GM18868 (cell line): Measurements from ENCODE around the gene PRXL2C.
A peak's percentile ranks its signal among the peaks of the same experiment; 100 is the strongest.
"Not testable (repeated sequence)": the region's sequence is repeated elsewhere in the genome, so short reads cannot be mapped to it uniquely, and the experiment has no call there.

Experiments used
- ATAC-seq: cut with Tn5 transposase; IDR thresholded peaks from one replicate; pipeline ENCODE4 v1.9.1; 2021; ENCODE audit warnings: mild to moderate bottlenecking, moderate library complexity; ENCODE audit not compliant: unreplicated experiment

Gene PRXL2C

DNA sequence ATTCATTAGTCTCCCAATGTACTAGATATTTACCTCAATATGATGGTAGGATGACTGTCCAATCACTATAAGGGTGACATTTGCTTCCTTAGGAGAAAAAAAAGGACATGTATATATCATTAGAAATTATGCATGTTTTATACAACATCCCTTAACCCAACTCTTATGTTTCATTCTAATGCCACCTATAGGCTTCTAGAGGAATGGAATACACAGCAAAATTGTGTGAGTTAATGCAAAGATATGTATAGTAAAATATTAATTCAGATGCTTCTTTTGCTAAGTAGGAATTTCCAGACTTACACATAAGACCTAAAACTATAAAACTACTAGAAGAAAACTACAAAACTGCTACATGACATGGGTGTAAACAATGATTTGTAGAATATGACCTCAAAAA lies 3.5 kb downstream of the PRXL2C start:
- no peak for ATAC-seq

- ATAC-seq, result no peak
These were observed 5.3 kb downstream of the PRXL2C start for GRCh38 chr9:96649620-96650324.

GRCh38 chr9:96646081-96646991 lies 8.8 kb downstream of the PRXL2C start:
- ATAC-seq, result no peak

DNA sequence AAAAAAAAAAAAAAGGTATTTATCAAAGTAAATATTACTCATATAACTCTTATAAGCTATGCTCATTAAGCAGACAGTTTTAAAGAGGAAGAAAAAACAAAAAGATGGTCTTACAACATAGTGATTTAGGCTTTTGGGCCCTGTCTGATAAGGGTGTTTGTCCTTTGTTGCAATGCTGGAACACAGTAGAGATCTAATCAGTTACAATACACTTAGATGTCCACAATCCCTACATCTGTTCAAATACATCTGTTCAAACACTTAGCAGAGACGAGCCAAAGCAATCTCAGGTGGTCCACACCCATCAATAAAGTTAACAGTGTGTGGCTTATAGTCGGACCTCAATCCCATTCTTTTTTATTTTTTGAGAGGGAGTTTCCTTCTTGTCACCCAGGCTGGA lies 11.0 kb downstream of the PRXL2C start:
- ATAC-seq, result no peak

DNA sequence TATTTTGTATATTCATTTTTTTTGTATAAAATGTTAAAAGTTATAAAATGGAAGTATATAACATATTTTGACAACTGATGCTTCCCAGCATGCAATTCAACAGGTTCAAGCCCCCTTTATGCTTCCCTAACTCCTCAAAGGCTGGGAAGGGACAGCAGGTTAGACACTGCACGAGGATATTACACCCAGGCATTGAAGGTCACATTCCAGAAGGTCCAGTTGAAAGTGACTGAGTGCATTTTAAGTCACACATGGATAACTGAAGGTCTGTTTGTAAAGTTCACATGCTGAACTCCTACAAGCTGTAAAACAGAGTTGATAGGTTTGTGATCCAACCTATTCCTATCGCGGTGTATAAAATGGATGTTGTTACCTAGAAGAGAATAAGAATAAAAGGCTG lies 13.6 kb downstream of the PRXL2C start:
- no peak for ATAC-seq

DNA sequence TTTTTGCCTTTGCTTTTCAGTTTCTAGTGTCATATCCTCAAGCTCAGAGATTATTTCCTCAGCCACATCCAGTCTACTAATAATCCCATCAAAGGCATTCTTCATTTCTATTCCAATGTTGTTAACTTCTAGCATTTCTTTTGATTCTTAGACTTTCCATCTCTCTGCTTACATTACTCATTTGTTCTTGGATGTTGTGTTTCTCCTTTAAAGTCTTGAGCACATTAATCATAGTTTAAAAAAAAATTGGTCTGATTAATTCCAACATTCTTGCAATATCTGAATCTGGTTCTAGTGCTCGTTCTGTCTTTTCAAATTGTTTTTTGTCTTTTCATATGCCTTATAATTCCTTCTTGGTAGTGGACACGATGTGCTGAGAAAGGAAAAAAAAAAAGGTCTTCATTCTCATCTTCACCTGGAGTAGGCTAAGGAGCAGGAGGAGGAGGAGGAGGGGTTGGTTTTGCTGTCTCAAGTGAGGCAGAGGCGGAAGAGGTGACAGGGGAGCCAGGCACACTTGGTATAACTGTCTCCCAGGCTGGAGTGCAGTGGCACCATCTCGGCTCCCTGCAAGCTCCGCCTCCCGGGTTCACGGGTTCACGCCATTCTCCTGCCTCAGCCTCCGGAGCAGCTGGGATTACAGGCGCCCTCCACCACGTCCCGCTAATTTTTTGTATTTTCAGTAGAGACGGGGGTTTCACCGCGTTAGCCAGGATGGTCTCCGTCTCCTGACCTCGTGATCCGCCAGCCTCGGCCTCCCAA lies 16.3 kb downstream of the PRXL2C start:
- no peak for ATAC-seq

DNA sequence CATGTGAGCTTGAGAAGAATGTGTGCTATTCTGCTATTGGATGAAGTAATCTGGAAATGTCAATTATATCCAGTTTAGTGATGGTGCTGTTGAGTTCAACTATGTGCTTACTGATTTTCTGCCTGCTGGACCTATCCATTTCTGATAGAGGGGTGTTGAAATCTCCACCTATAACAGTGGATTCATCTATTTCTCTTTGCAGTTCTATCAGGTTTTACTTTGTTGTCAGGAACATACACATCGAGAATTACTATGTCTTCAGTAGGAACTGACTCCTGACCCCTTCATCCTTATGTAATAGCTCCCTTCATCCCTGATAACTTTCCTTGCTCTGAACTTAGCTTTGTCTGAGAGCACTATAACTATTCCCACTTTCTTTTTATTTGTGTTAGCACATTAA lies 18.7 kb downstream of the PRXL2C start:
- no peak for ATAC-seq

DNA sequence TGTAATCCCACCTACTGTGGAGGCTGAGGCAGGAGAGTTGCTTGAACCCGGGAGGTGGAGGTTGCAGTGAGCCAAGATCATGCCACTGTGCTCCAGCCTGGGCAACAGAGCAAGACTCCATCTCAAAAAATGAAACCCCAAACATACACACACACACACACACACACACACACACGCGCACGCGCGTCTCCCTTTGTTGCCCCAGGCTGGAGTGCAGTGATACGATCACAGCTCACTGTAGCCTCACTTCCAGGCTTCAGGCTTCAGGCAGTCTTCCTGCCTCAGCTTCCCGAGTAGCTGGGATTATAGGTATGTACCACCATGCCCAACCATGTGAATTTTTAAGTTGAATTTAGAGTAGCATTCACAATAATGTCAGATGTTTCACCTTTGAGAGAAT lies 21.5 kb downstream of the PRXL2C start:
- ATAC-seq, result not testable (repeated sequence)

- no peak for ATAC-seq
These were observed 28.2 kb downstream of the PRXL2C start for GRCh38 chr9:96626912-96627311.

DNA sequence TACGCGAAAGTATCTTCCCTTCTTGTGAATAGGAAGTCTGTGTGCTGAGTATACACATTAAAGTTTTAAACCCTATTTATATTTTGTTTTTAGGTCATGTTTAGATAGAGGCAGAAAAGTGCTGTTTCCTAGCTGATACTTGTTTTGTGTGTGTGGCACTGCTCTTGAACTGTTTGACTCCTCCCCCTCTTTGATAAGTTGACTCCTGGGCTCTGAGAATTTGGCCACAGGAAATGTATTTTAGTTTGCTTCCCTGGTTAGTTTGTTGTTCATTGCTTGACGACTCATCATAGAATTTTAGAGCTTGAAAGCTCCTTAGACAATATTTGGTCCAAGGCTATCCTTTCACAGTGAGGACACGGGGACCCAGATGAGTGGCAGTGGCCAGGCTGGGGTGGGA lies 33.5 kb downstream of the PRXL2C start:
- ATAC-seq, result no peak

- no peak for ATAC-seq
These were observed 34.3 kb downstream of the PRXL2C start for GRCh38 chr9:96620832-96621269.

DNA sequence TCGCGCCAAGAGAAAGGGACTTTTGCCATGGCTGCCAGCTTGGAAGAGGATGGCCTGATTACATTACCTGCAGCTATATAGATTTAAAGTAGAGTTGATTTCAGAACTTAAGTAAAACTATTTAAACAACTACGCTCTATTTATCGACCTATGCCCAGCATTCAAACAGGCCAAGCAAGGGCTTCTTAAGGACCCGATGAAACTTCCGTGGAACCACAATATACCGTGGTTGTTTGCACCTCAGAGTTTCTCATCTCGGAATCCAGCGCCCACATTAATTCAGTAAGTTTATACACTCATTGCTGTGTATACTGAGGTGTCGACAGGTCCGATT lies 35.0 kb downstream of the PRXL2C start:
- ATAC-seq, result no peak

- peak; percentile 77 for ATAC-seq
These were observed 35.5 kb downstream of the PRXL2C start, which contains the start of gene CDC14B for GRCh38 chr9:96619491-96620180. TSS of gene CDC14B (minus strand) at chr9:96619843. CDS start at chr9:96619378, 465 bp downstream.

GRCh38 chr9:96619124-96619465 lies 36.0 kb downstream of the PRXL2C start:
- no peak for ATAC-seq

- ATAC-seq, result no peak
These were observed 36.7 kb downstream of the PRXL2C start for GRCh38 chr9:96618209-96619123.

DNA sequence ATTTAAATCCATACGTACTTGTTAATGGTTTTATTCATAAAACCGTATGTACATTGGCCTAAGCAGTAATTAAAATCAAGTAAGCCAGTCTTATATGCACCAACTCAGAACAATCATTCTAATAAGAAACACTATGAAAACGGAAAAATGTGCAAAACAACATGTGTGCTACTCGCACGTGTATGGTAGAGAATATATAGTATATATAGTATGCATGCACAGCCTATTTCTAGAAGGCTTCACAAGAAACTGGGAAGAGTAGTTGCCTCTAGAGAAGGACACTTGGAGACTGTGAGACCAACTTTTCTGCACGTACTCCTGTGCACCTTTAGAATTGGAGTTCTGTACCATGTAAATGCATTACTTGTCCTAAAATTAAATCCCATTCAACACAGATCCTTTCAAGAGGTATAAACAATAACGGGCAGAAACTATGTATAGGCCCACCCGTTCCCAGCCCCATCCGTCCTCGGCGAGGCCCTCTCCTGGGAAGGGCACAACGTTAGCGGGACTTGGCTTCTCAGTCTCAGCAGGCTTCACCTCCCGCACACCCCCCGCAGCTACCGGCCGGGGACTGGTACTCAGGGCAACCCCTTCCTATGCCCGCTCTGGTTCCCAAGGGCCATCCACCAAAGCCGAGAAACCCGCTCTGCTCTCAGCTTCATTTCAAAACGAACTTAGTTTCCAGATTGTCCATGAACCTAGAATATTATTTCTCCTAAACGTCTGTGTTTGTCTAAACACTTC lies 37.5 kb downstream of the PRXL2C start:
- no peak for ATAC-seq

- no peak for ATAC-seq
These were observed 38.2 kb downstream of the PRXL2C start for GRCh38 chr9:96616817-96617438.

GRCh38 chr9:96615411-96615810 lies 39.7 kb downstream of the PRXL2C start:
- ATAC-seq, result no peak

DNA sequence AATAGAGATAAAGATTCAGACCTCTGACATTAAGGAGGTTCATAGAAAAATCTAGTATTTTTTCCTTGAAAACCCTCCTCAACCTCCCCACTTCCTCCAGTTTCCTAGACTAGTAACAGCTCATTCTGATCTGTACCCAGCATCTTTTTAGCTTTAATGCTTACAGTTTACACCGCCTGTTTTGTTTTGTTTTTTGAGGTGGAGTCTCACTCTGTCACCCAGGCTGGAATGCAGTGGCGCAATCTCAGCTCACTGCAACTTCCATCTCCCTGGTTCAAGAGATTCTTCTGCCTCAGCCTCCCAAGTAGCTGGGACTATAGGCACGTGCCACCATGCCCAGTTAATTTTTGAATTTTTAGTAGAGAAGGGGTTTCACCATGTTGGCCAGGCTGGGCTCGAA lies 40.5 kb downstream of the PRXL2C start:
- not testable (repeated sequence) for ATAC-seq
